Tibial nerve (tissue), 4 donors: ENCODE data around the gene OSBPL8.
"Not testable (repeated sequence)": the region's sequence is repeated elsewhere in the genome, so short reads cannot be mapped to it uniquely, and the experiment has no call there.

Experiments
- EP300 ChIP-seq, 2 donors: sonication (generic); formaldehyde crosslinking; IDR thresholded peaks; one replicate each; pipeline ENCODE4 v1.6.1; 2017; ENCODE audit warnings: antibody characterized with exemption in 2 of 2, mild to moderate bottlenecking in 1 of 2
- POLR2A ChIP-seq, 2 donors: fragments of 450-650 bp; IDR thresholded peaks; one replicate each; pipeline ENCODE4 v1.6.1; 2017; ENCODE audit warnings: antibody characterized with exemption in 2 of 2, mild to moderate bottlenecking in 2 of 2, moderate library complexity in 2 of 2
- TF ChIP-seq, protein P1 (sequence below), 5 experiments: fragments of 200-600 bp in 3 of 5; fragments of 450-650 bp in 2 of 5; sonication (generic) in 3 of 5; IDR thresholded peaks; one replicate each; pipeline ENCODE4 v1.5.1; 2016 to 2019; ENCODE audit warnings: antibody characterized with exemption in 5 of 5, mild to moderate bottlenecking in 3 of 5, moderate library complexity in 2 of 5

DNA sequence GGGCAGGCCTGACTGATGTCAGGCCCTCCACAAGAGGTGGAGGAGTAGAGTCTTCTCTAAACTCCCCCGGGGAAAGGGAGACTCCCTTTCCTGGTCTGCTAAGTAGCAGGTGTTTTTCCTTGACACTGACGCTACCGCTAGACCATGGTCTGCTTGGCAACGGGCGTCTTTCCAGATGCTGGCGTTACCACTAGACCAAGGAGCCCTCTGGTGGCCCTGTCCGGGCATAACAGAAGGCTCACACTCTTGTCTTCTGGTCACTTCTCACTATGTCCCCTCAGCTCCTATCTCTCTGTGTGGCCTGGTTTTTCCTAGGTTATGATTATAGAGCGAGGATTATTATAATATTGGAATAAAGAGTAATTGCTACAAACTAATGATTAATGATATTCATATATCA lies 86.7 kb downstream of the OSBPL8 start:
- TF ChIP-seq, protein P1, sequence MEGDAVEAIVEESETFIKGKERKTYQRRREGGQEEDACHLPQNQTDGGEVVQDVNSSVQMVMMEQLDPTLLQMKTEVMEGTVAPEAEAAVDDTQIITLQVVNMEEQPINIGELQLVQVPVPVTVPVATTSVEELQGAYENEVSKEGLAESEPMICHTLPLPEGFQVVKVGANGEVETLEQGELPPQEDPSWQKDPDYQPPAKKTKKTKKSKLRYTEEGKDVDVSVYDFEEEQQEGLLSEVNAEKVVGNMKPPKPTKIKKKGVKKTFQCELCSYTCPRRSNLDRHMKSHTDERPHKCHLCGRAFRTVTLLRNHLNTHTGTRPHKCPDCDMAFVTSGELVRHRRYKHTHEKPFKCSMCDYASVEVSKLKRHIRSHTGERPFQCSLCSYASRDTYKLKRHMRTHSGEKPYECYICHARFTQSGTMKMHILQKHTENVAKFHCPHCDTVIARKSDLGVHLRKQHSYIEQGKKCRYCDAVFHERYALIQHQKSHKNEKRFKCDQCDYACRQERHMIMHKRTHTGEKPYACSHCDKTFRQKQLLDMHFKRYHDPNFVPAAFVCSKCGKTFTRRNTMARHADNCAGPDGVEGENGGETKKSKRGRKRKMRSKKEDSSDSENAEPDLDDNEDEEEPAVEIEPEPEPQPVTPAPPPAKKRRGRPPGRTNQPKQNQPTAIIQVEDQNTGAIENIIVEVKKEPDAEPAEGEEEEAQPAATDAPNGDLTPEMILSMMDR (IDR thresholded peaks at IDR 0.05) = not testable (repeated sequence)
- TF ChIP-seq POLR2A, EP300 (IDR thresholded peaks at IDR 0.05): not testable (repeated sequence)
